PC-9 (cell line): ENCODE data around the gene PACRG. TPM values are rescaled to one million over a fixed set of nuclear protein-coding genes. Genes with fewer than 3 reads are reported as not detected.

Experiments used
- BruUV-seq: library from RNA; stranded (reverse); fragments of 400-500 nt; replicated peaks from 2 replicates; lab custom pipeline; 2021; lab: Mats Ljungman, UMichigan
- CTCF ChIA-PET: fragments of 300-600 bp; sonication (Branson Sonifier 250); formaldehyde crosslinking; loops from one replicate; lab custom pipeline; 2022; ENCODE audit warnings: antibody characterized with exemption; lab: Charles Lee
- POLR2A ChIA-PET: fragments of 300-600 bp; sonication (Branson Sonifier 250); formaldehyde crosslinking; loops from one replicate; lab custom pipeline; 2022; ENCODE audit warnings: antibody characterized with exemption; ENCODE audit not compliant: unreplicated experiment; lab: Charles Lee
- DNase-seq, 2 experiments: peaks; one replicate each; pipeline versions ENCODE4 v3.0.0 to v3.0.0-alpha.2; 2015 to 2022; ENCODE audit warnings: mixed read lengths in 1 of 2
- H2AFZ ChIP-seq: fragments of 200-600 bp; sonication (generic); 2 replicates; pipeline ENCODE4 v1.8.1; 2017; ENCODE audit warnings: antibody characterized with exemption
- H3F3A ChIP-seq: fragments of 200-600 bp; sonication (generic); 2 replicates; pipeline ENCODE4 v1.8.1; 2017; ENCODE audit warnings: antibody characterized with exemption, mild to moderate bottlenecking, low read depth; ENCODE audit not compliant: insufficient read depth
- H3K27ac ChIP-seq: fragments of 200-600 bp; sonication (generic); 2 replicates; pipeline ENCODE4 v1.6.1; 2016; ENCODE audit warnings: mixed run types
- H3K27me3 ChIP-seq: fragments of 200-600 bp; sonication (generic); 2 replicates; pipeline ENCODE4 v1.6.1; 2016; ENCODE audit warnings: low read depth, mixed run types; ENCODE audit not compliant: insufficient read depth
- H3K36me3 ChIP-seq: fragments of 200-600 bp; sonication (generic); 2 replicates; pipeline ENCODE4 v1.6.1; 2016; ENCODE audit warnings: low read depth, mixed run types
- H3K4me1 ChIP-seq: fragments of 200-600 bp; sonication (generic); replicated peaks from 2 replicates; pipeline ENCODE4 v1.6.1; 2016; ENCODE audit warnings: mixed run types; ENCODE audit not compliant: insufficient read depth
- H3K4me2 ChIP-seq: fragments of 200-600 bp; sonication (generic); 2 replicates; pipeline ENCODE4 v1.6.1; 2017; ENCODE audit warnings: mixed run types
- H3K4me3 ChIP-seq: fragments of 200-600 bp; sonication (generic); 2 replicates; pipeline ENCODE4 v1.6.1; 2016; ENCODE audit warnings: mixed run types
- H3K79me2 ChIP-seq: fragments of 200-600 bp; sonication (generic); 2 replicates; pipeline ENCODE4 v1.6.1; 2017; ENCODE audit warnings: low read depth, mixed run types
- H3K9me2 ChIP-seq: fragments of 200-600 bp; sonication (generic); 2 replicates; pipeline ENCODE4 v1.8.1; 2017; ENCODE audit warnings: mild to moderate bottlenecking; ENCODE audit not compliant: insufficient read depth
- H3K9me3 ChIP-seq: fragments of 200-600 bp; sonication (generic); 2 replicates; pipeline ENCODE4 v1.8.1; 2016; ENCODE audit warnings: low read depth; ENCODE audit not compliant: insufficient read depth
- H4K20me1 ChIP-seq: fragments of 200-600 bp; sonication (generic); 2 replicates; pipeline ENCODE4 v1.8.1; 2017; ENCODE audit not compliant: insufficient read depth
- CTCF ChIP-seq: fragments of 200-600 bp; sonication (generic); conservative IDR thresholded peaks from 2 replicates; pipeline ENCODE4 v1.6.1; 2017; ENCODE audit warnings: mixed run types, antibody characterized with exemption, mild to moderate bottlenecking, moderate library complexity
- EZH2 ChIP-seq: fragments of 200-600 bp; sonication (generic); IDR thresholded peaks from 2 replicates; pipeline ENCODE4 v1.8.0; 2017; ENCODE audit warnings: antibody characterized with exemption, low read depth
- intact Hi-C: fragments of 100-400 bp; cut with micrococcal nuclease; formaldehyde crosslinking; loops from one replicate; pipeline ENCODE4 v1.10.0; 2022; ENCODE audit not compliant: unreplicated experiment
- total RNA-seq: library from RNA; stranded (reverse); gene quantifications from 2 replicates; pipeline ENCODE4 v1.2.3, GENCODE V29; 2021

Gene PACRG
- total RNA-seq, 1 experiment from 2014 or later = not detected

DNA sequence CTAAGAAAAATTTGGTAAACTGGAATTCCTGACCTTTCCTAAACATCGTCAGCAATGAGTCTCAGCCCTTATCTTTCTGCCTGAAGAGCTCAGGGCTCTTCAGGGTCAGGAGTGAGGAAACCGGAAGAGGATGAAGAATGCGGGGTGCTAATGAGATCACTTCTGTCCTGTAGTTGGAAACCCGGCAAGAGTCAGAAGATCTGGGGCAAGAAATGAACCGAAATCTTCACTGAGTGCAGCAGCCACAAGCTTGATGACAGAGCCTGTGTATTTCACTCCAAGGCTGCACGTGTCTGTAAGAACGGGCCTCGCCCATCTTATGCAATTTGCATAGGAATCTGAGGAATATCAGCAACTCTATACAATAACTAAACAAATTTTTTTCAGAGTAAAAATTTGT is 626.3 kb downstream of the PACRG start:
- peak overlapping the region; percentile 61 for H3K27ac ChIP-seq
- H3K36me3 ChIP-seq = no peaks in the 10 kb centered on the region
- H3K27me3 ChIP-seq = no peaks in the 10 kb centered on the region
- peaks cover 35% of the 10 kb centered on the region; the same call in 1 of the 2 replicates for H3F3A ChIP-seq
- intact Hi-C loops = loop anchor here (5.0 kb wide), 1 partner anchor 42 kb away; no protein-coding TSS in a partner anchor
- H3K4me3 ChIP-seq = no peak overlapping the region
- no peaks in the 10 kb centered on the region for H4K20me1 ChIP-seq
- H3K79me2 ChIP-seq = no peaks in the 10 kb centered on the region
- peak in 1 of 2 experiments; percentile 79 for DNase-seq
- ChIA-PET CTCF (no interaction called here), POLR2A (no interaction called here)
- no peaks in the 10 kb centered on the region for H3K9me2 ChIP-seq
- no peaks in the 10 kb centered on the region for H3K9me3 ChIP-seq
- peaks cover 51% of the 10 kb centered on the region for H3K4me1 ChIP-seq
- TF ChIP-seq CTCF (no peak), EZH2 (no peak)
- BruUV-seq = no TSS peak
- peak overlapping the region; percentile 66; the same call in 1 of the 2 replicates for H2AFZ ChIP-seq
- peak overlapping the region; percentile 55 for H3K4me2 ChIP-seq

DNA sequence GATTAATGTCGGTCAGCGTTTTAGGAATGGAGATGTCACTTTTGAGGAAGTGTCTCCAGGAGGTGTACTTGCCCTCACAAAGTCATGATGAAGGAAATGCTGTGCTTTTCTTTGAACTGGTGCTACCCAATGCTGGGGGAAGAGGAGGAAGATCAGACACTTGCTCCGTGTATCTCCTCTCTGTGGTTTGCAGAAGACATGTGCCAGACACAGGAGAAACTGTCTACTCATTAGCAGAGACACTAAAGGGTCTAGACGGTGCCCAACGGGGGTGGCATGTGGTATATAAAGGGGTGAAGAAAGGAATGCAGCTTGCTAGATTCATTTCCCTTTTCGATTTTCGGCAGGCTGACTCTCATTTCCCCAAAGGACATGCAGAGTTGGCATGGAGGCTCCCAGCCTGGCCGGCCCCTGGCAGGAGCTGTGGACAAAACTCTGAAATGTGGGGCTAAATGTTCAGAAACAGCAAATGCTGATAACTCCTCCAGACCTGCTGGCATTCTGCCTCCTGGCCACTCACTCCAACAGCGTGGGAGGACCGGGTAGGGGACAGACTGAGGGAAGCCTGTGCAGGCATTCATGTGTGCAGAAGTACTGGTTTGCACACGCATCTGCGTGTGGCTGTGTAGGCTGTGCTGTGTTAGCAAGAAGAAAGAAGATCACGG is 627.1 kb downstream of the PACRG start:
- Histone ChIP-seq H3K4me2 (peak overlapping the region; percentile 55; the same call in 1 of the 2 replicates), H3K36me3 (no peaks in the 10 kb centered on the region), H3K27ac (no peak overlapping the region), H4K20me1 (no peaks in the 10 kb centered on the region), H3F3A (peaks cover 35% of the 10 kb centered on the region; the same call in 1 of the 2 replicates), H2AFZ (no peak overlapping the region), H3K9me3 (no peaks in the 10 kb centered on the region), H3K9me2 (no peaks in the 10 kb centered on the region), H3K27me3 (no peaks in the 10 kb centered on the region), H3K79me2 (no peaks in the 10 kb centered on the region), H3K4me1 (peaks cover 51% of the 10 kb centered on the region), H3K4me3 (no peak overlapping the region)
- intact Hi-C loops = loop anchor here (5.0 kb wide), 1 partner anchor 43 kb away; no protein-coding TSS in a partner anchor
- no peak for DNase-seq
- BruUV-seq = no TSS peak
- POLR2A ChIA-PET = no interaction called here
- CTCF ChIA-PET = no interaction called here
- TF ChIP-seq EZH2 (no peak), CTCF (no peak)

DNA sequence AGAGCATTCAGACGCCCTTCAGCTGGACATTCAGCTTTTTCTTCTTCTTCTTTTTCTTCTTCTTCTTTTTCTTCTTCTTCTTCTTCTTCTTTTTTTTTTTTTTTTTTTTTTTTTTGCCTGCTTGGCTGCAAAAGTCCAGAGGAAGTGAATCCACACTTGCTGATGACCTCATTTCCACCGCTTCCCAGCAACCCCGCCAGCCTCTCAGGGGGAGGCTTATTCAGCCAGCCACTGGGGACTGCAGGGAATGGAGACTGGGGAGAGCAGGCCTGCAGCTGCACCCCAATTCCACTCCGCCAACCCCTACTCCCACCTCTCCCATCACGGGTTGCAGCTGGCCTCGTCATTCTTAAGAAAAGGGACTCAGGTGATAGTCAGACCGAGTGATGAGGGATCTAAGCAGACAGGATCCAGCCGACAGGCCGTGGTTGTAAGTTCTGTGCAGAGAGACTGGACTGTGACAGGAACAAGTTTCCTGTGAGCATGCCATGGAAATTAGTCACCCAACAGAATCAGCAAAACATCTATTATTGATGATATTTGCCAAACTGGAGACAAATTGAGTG is 627.7 kb downstream of the PACRG start:
- H3K27ac ChIP-seq = peak overlapping the region; percentile 44; the same call in 1 of the 2 replicates
- intact Hi-C loops = no loop called here

More for the DNA sequence above, 627.7 kb downstream of the PACRG start:
- Histone ChIP-seq H3K27me3 (no peaks in the 10 kb centered on the region), H3K4me2 (peak overlapping the region; percentile 46), H3K9me2 (no peaks in the 10 kb centered on the region), H3K4me1 (peaks cover 51% of the 10 kb centered on the region), H2AFZ (peak overlapping the region; percentile 48; the same call in 1 of the 2 replicates), H3K4me3 (no peak overlapping the region), H4K20me1 (no peaks in the 10 kb centered on the region), H3K9me3 (no peaks in the 10 kb centered on the region), H3K79me2 (no peaks in the 10 kb centered on the region), H3K36me3 (no peaks in the 10 kb centered on the region), H3F3A (peaks cover 35% of the 10 kb centered on the region; the same call in 1 of the 2 replicates)
- DNase-seq = peak in 1 of 2 experiments; percentile 12
- CTCF ChIA-PET = no interaction called here
- BruUV-seq = no TSS peak
- TF ChIP-seq EZH2 (no peak), CTCF (no peak)
- POLR2A ChIA-PET = no interaction called here
